Tibial artery (tissue), 4 donors: ENCODE data around the gene IFIT1B.

Experiments used
- DNase-seq, 2 donors: peaks; one replicate each; pipeline ENCODE4 v3.0.0-alpha.2; 2019
- H3K27ac ChIP-seq, 2 donors: fragments of 200-600 bp; sonication (generic) in 1 of 2; 1 replicate in 1 of 2; 2 replicates in 1 of 2; pipeline ENCODE4 v1.5.1; 2018 to 2019; ENCODE audit warnings: mild to moderate bottlenecking in 1 of 2
- H3K27me3 ChIP-seq, 2 donors: fragments of 200-600 bp; sonication (generic) in 1 of 2; one replicate each; pipeline versions ENCODE4 v1.5.1 to v1.6.0; 2016 to 2019
- H3K36me3 ChIP-seq, 3 donors: fragments of 200-600 bp; sonication (generic) in 2 of 3; one replicate each; pipeline ENCODE4 v1.5.1; 2016 to 2019; ENCODE audit warnings: mild to moderate bottlenecking in 2 of 3
- H3K4me1 ChIP-seq, 4 donors: fragments of 200-600 bp; sonication (generic) in 2 of 4; 1 replicate in 3 of 4; 2 replicates in 1 of 4; pipeline ENCODE4 v1.5.1; 2016 to 2019
- H3K4me3 ChIP-seq, 2 donors: fragments of 200-600 bp; sonication (generic) in 1 of 2; 1 replicate in 1 of 2; 2 replicates in 1 of 2; pipeline ENCODE4 v1.5.1; 2018 to 2019; ENCODE audit warnings: mild to moderate bottlenecking in 2 of 2
- H3K9me3 ChIP-seq, 3 donors: fragments of 200-600 bp; sonication (generic) in 1 of 3; one replicate each; pipeline ENCODE4 v1.5.1; 2016 to 2019
- CTCF ChIP-seq, 2 experiments: fragments of 200-600 bp in 1 of 2; fragments of 450-650 bp in 1 of 2; IDR thresholded peaks; one replicate each; pipeline ENCODE4 v1.5.1; 2017 to 2019; ENCODE audit warnings: antibody characterized with exemption in 2 of 2, mild to moderate bottlenecking in 1 of 2, moderate library complexity in 1 of 2
- intact Hi-C: fragments of 100-400 bp; cut with DNase I; formaldehyde crosslinking; loops from one replicate; pipeline ENCODE4 v1.15.0; 2023; ENCODE audit warnings: low total_unique reads

The IFIT1B gene

GRCh38 chr10:89393898-89394297 is 16.0 kb downstream of the IFIT1B start:
- Histone ChIP-seq H3K27me3 (no peaks in the 10 kb centered on the region), H3K36me3 (no peaks in the 10 kb centered on the region), H3K27ac (peak overlapping the region in 1 of 2 donors; percentile 77), H3K4me3 (no peak overlapping the region), H3K9me3 (no peaks in the 10 kb centered on the region), H3K4me1 (peaks cover 0 to 36% (median 24%) of the 10 kb centered on the region in 4 donors)
- intact Hi-C loops: no loop called here
- DNase-seq: no peak
- TF ChIP-seq CTCF (IDR thresholded peaks at IDR 0.05): no peak

GRCh38 chr10:89395141-89395540 is 17.3 kb downstream of the IFIT1B start:
- no peaks in the 10 kb centered on the region for H3K27me3 ChIP-seq
- TF ChIP-seq CTCF (IDR thresholded peaks at IDR 0.05): no peak
- no peak overlapping the region for H3K27ac ChIP-seq
- H3K36me3 ChIP-seq: no peaks in the 10 kb centered on the region
- no peak for DNase-seq
- H3K4me3 ChIP-seq: no peak overlapping the region
- no peaks in the 10 kb centered on the region for H3K9me3 ChIP-seq
- intact Hi-C loops: no loop called here
- peaks cover 0 to 36% (median 24%) of the 10 kb centered on the region in 4 donors for H3K4me1 ChIP-seq

GRCh38 chr10:89398003-89398749 is 20.3 kb downstream of the IFIT1B start:
- Histone ChIP-seq H3K9me3 (no peaks in the 10 kb centered on the region), H3K27ac (no peak overlapping the region), H3K27me3 (no peaks in the 10 kb centered on the region), H3K4me3 (no peak overlapping the region), H3K4me1 (peaks cover 0 to 22% (median 12%) of the 10 kb centered on the region in 4 donors), H3K36me3 (peaks cover 2 to 12% (median 12%) of the 10 kb centered on the region in 3 donors)
- no peak for DNase-seq
- TF ChIP-seq CTCF (IDR thresholded peaks at IDR 0.05): no peak
- intact Hi-C loops: no loop called here

- TF ChIP-seq CTCF (IDR thresholded peaks at IDR 0.05): no peak
- no peaks in the 10 kb centered on the region for H3K27me3 ChIP-seq
- H3K36me3 ChIP-seq: peaks cover 18 to 23% (median 19%) of the 10 kb centered on the region in 3 donors
- H3K27ac ChIP-seq: no peak overlapping the region
- peaks cover 0 to 6% (median 4%) of the 10 kb centered on the region in 4 donors for H3K4me1 ChIP-seq
- no peak overlapping the region for H3K4me3 ChIP-seq
- intact Hi-C loops: no loop called here
- DNase-seq: no peak
- H3K9me3 ChIP-seq: no peaks in the 10 kb centered on the region
Measured at GRCh38 chr10:89399956-89400355, 22.1 kb downstream of the IFIT1B start.

- no peaks in the 10 kb centered on the region for H3K4me1 ChIP-seq
- no peak overlapping the region for H3K4me3 ChIP-seq
- intact Hi-C loops: no loop called here
- peaks cover 18 to 23% (median 19%) of the 10 kb centered on the region in 3 donors for H3K36me3 ChIP-seq
- TF ChIP-seq CTCF (IDR thresholded peaks at IDR 0.05): no peak
- no peaks in the 10 kb centered on the region for H3K9me3 ChIP-seq
- H3K27ac ChIP-seq: no peak overlapping the region
- no peak for DNase-seq
- H3K27me3 ChIP-seq: no peaks in the 10 kb centered on the region
Measured at GRCh38 chr10:89403043-89403442, 25.2 kb downstream of the IFIT1B start.
